LNCAP (cell line): ENCODE data around the gene C14orf180.

Source experiments
- TF ChIP-seq, protein P1 (sequence below): fragments of 450-650 bp; IDR thresholded peaks from 2 replicates; pipeline ENCODE4 v1.5.1; 2017; ENCODE audit warnings: mild to moderate bottlenecking

The C14orf180 gene

DNA sequence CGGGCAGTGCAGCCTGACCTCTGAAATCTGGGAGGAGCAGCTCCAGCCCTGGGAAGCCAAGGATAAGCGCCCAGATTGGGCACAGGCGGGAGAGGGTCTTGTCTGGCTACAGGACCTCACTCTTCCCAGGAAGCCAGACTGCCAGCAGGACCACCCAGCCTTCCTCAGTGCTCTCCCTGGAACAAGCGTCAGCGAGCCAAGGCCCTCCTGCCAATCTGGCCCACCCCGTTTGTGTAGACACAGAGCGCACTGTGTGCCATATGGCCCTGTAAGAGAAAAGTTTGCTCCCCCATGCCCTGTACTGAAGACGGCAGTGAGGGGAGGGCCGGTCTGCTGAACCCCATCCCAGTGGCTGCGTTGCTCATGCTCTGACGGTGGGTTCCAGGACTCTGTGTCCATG, 1.2 kb upstream of the C14orf180 start:
- TF ChIP-seq, protein P1, sequence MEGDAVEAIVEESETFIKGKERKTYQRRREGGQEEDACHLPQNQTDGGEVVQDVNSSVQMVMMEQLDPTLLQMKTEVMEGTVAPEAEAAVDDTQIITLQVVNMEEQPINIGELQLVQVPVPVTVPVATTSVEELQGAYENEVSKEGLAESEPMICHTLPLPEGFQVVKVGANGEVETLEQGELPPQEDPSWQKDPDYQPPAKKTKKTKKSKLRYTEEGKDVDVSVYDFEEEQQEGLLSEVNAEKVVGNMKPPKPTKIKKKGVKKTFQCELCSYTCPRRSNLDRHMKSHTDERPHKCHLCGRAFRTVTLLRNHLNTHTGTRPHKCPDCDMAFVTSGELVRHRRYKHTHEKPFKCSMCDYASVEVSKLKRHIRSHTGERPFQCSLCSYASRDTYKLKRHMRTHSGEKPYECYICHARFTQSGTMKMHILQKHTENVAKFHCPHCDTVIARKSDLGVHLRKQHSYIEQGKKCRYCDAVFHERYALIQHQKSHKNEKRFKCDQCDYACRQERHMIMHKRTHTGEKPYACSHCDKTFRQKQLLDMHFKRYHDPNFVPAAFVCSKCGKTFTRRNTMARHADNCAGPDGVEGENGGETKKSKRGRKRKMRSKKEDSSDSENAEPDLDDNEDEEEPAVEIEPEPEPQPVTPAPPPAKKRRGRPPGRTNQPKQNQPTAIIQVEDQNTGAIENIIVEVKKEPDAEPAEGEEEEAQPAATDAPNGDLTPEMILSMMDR: no peak

DNA sequence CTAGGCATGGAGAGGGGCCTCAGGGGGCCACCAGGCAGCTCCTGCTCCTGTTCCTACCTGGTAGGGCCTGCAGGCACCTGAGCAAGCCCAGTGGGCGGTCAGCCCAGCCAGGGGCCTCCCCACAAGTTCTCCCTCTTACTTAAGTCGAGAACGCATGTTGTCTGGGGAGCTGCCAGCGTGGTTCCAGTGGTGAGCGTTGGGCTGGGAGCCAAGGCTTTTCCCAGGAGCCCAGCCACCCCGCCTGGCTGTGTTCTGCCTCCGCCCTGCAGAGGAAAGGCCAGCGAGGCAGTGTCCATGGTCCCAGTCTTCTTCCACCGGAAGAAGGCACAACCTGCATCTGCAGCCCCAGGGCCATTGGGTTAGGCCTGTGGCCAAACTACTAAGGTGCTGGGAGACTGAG, 1.4 kb downstream of the C14orf180 start:
- TF ChIP-seq, protein P1: no peak

DNA sequence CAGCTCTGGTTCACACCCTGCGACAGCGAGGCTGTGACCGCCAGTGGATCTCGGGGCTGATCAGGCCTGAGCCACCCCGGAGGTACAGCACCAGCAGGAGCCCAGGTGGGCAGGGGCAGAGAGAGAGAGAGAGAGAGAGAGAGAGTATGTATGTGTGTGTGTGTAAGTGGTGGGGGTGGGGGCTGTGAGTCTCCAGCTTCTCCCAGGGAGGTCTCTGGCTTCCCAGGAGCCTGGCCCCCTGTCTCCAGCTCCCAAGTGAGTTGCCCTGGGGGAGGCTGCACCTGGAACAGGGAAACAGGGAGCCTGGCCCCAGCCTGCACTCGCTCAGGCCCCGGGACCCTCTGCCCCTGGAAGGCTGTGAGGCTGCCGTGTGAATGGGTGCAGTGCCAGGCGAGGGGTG, 2.0 kb downstream of the C14orf180 start:
- TF ChIP-seq, protein P1: no peak

DNA sequence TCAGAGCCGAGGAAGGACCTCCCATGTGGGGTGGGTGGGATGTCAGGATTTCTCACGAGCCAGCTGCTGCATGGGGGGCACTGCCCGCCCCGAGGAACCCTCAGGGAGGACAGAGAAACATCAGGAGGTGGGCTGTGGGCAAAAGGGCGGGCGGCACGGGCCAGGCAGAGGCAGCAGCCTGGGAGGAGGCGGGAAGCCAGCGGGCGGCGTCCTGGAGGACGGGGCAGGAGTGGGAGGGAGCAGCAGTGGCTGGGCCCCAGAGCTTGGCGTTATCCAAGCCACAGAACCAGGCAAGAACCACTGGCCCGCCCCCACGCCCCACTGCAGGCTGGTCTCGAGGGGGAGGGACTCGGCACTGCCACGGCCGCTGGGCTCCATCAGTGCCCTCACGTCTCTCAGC, 2.4 kb downstream of the C14orf180 start:
- TF ChIP-seq, protein P1: no peak

DNA sequence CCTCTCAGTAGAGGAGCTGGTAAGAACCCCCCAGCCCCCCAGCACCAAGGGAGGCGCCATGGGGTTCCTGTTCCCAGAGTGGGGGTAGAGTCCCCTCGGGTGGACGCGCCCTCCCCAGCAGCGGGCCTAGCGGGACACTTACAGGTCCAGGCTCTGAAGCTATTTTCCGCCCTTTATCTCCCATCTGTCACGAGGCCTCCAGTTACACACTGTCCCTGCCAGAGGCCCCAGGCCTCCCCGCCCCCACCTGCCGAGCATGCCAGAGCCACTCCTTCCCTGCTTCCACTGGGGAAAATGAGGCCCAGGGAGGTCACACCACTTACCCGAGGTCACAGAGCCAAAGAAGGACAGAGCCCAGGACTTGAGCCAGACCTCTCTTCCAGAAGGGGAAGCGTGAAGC, 3.1 kb downstream of the C14orf180 start:
- TF ChIP-seq, protein P1: no peak

DNA sequence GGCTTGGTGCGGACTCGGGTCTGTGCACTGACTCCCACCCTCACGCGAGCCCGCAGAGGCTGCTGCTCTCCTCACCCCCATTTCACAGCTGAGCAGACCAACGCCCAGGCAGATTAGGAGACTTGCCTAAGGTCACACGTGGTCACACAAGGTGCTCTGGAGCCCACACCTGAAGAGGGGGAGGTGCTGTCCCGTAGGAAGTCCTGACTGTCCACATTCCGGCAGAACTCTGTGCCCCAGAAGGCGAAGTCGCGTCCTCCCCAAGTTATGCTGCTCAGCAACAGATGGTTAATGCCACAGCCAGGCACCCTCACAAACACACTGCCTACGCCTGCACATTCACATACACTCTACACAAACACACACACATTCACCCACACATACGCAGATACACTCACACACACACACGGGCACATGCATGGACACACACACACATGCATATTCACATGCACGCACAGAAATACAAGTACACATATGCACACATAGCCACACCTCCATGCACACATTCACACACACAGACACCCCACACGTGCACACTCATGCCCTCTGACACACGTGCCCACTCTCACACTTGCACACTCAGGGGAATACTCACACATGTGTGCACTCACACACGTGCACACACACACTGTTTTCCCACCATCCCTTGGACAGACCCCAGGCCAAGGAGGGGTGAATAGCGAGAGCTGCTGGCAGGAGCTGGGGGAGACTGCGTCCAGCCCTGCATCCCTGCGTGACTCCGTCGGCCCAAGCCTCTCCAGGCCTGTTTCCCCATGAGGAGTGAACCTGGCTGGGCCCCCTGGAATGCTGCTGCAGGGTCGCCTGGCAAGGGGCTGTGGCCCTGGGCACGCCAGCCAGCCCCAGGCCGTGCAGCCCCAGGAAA, 4.1 kb downstream of the C14orf180 start:
- TF ChIP-seq, protein P1: no peak

DNA sequence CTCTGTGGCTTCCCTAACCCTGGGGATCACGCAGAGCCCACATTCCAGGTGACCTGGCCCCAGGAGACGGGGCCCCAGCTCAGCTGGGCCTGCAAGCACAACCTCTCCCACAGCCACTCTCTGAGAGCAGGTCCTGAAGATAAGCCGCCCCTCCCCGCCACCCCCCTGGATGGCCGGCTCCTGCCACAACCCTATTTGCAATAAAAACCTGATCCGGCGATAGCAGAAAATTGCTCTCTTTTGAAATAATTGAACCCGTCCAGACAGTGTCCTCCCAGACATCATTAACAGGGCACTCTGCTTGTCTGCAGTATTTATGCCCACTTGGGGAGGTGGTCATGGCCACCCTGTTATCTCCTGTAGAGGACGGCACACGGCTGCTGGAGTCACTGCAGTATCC, 5.0 kb downstream of the C14orf180 start:
- TF ChIP-seq, protein P1: no peak
